K562 (cell line): ENCODE results near the gene UBXN11. TPM values are rescaled to one million over a fixed set of nuclear protein-coding genes. Genes with fewer than 3 reads are reported as not detected.

ENCODE experiments used
- ATAC-seq: fragments of 200-7000 bp; cut with Tn5 transposase; 3 replicates; pipeline ENCODE4 v1.9.1; 2020; ENCODE audit warnings: moderate library complexity
- BruUV-seq: library from RNA; stranded (reverse); fragments of 400-500 nt; replicated peaks from 2 replicates; lab custom pipeline; 2021; lab: Mats Ljungman, UMichigan
- CTCF ChIA-PET: fragments of 300-600 bp; formaldehyde crosslinking; extraction: SDS; loops from one replicate; lab custom pipeline; 2021; ENCODE audit warnings: low intra/inter-chr PET ratio; lab: Yijun Ruan, JAX
- POLR2A ChIA-PET: fragments of 300-600, 350-650 bp; sonication (Branson Sonifier 250); formaldehyde crosslinking; extraction: SDS; loops from one replicate; lab custom pipeline; 2021; ENCODE audit warnings: antibody characterized with exemption, inconsistent platforms; lab: Yijun Ruan, JAX
- DNase-seq, 4 experiments: peaks; one replicate each; pipeline versions ENCODE4 v3.0.0 to v3.0.0-alpha.2; 2011 to 2018; ENCODE audit warnings: low spot score in 3 of 4, mixed read lengths in 3 of 4; ENCODE audit errors: extremely low read depth in 1 of 4
- FAIRE-seq: peaks from 2 replicates; lab custom pipeline; 2011; peaks lifted over from hg19 to GRCh38; lab: Jason Lieb, UNC
- H2AFZ ChIP-seq: 2 replicates; pipeline ENCODE4 v1.6.0; 2011; ENCODE audit warnings: low read depth, low read length, control low read depth, inconsistent platforms
- H3K27ac ChIP-seq: fragments of 200-600 bp; 3 replicates; pipeline ENCODE4 v1.8.0; 2011; ENCODE audit warnings: low read depth, mild to moderate bottlenecking, control low read depth, inconsistent platforms, low read length, moderate library complexity, mixed read lengths; ENCODE audit errors: extremely low read depth
- H3K27me3 ChIP-seq, 2 experiments: fragments of 300-600 bp in 1 of 2; 2 replicates in 1 of 2; 3 replicates in 1 of 2; pipeline versions ENCODE4 v1.6.0 to v1.8.0; 2011; ENCODE audit warnings: inconsistent platforms in 2 of 2, low read length in 2 of 2, mild to moderate bottlenecking in 1 of 2, mixed read lengths in 1 of 2, moderate library complexity in 1 of 2; ENCODE audit not compliant: control insufficient read depth in 2 of 2, insufficient read depth in 2 of 2
- H3K36me3 ChIP-seq: fragments of 300-600 bp; 3 replicates; pipeline ENCODE4 v1.8.0; 2011; ENCODE audit warnings: mild to moderate bottlenecking, low read length, inconsistent platforms; ENCODE audit not compliant: control insufficient read depth, insufficient read depth
- H3K4me1 ChIP-seq, 2 experiments: fragments of 200-600 bp in 1 of 2; replicated peaks in 1 of 2; 2 replicates in 1 of 2; 3 replicates in 1 of 2; pipeline versions ENCODE4 v1.5.1 to v1.8.0; 2011; ENCODE audit warnings: inconsistent platforms in 2 of 2, low read length in 2 of 2, mild to moderate bottlenecking in 1 of 2, mixed read lengths in 1 of 2, moderate library complexity in 1 of 2; ENCODE audit not compliant: control insufficient read depth in 2 of 2, insufficient read depth in 2 of 2
- H3K4me2 ChIP-seq: 2 replicates; pipeline ENCODE4 v1.6.1; 2011; ENCODE audit warnings: low read length, control low read depth, inconsistent platforms, mixed read lengths; ENCODE audit not compliant: insufficient read depth
- H3K4me3 ChIP-seq: fragments of 200-600 bp; sonication (generic), shearing (Covaris generic); 2 replicates; pipeline ENCODE4 v1.5.1; 2016; ENCODE audit warnings: control low read depth, inconsistent platforms
- H3K79me2 ChIP-seq: fragments of 200-600 bp; 3 replicates; pipeline ENCODE4 v1.8.0; 2011; ENCODE audit warnings: low read length, inconsistent platforms; ENCODE audit not compliant: control insufficient read depth, insufficient read depth
- H3K9ac ChIP-seq, 2 experiments: 2 replicates each; pipeline versions ENCODE4 v1.6.0 to v1.6.1; 2011; ENCODE audit warnings: low read depth in 2 of 2, low read length in 2 of 2, control low read depth in 1 of 2, inconsistent platforms in 1 of 2, mild to moderate bottlenecking in 1 of 2, mixed read lengths in 1 of 2; ENCODE audit not compliant: insufficient read depth in 1 of 2
- H3K9me1 ChIP-seq: one replicate; pipeline ENCODE4 v1.6.0; 2011; ENCODE audit warnings: inconsistent platforms, mild to moderate bottlenecking, low read length, moderate library complexity; ENCODE audit not compliant: control insufficient read depth, insufficient read depth
- H3K9me3 ChIP-seq: replicated peaks from 2 replicates; pipeline ENCODE4 v1.5.1; 2011; ENCODE audit warnings: low read depth, low read length, inconsistent platforms; ENCODE audit not compliant: control insufficient read depth, insufficient read depth
- H4K20me1 ChIP-seq: replicated peaks from 2 replicates; pipeline ENCODE4 v1.6.1; 2011; ENCODE audit warnings: low read length, inconsistent platforms, mixed read lengths; ENCODE audit not compliant: control insufficient read depth, insufficient read depth
- BCOR ChIP-seq: fragments of 450-650 bp; IDR thresholded peaks from 2 replicates; pipeline ENCODE4 v1.6.1; 2016
- GTF2A2 ChIP-seq: IDR thresholded peaks from 2 replicates; pipeline ENCODE4 v1.6.1; 2016; ENCODE audit warnings: mild to moderate bottlenecking, missing genetic modification characterization, missing compliant biosample characterization
- HMG20B ChIP-seq: fragments of 250-450 bp; sonication (Bioruptor Pico); IDR thresholded peaks from 2 replicates; pipeline ENCODE4 v1.5.0; 2021; ENCODE audit warnings: mild to moderate bottlenecking
- JUND ChIP-seq, 2 experiments: IDR thresholded peaks; 2 replicates in 1 of 2; 3 replicates in 1 of 2; pipeline ENCODE4 v1.6.1; 2011; ENCODE audit warnings: borderline replicate concordance in 2 of 2, low read depth in 2 of 2, low read length in 2 of 2, improper control_type of control experiment in 1 of 2, missing biosample characterization in 1 of 2, missing genetic modification characterization in 1 of 2, missing genetic modification reagents in 1 of 2
- KAT7 ChIP-seq: sonication (generic); formaldehyde crosslinking; IDR thresholded peaks from 2 replicates; pipeline ENCODE4 v1.8.0; 2022; ENCODE audit warnings: missing genetic modification reagents, mild to moderate bottlenecking, borderline replicate concordance
- MAX ChIP-seq: sonication (generic); formaldehyde crosslinking; IDR thresholded peaks from 2 replicates; pipeline ENCODE4 v1.9.0; 2022; ENCODE audit warnings: mild to moderate bottlenecking, missing genetic modification reagents
- MBD2 ChIP-seq: sonication (generic); IDR thresholded peaks from 2 replicates; pipeline ENCODE4 v1.6.1; 2016; ENCODE audit warnings: low read depth, borderline replicate concordance
- MYNN ChIP-seq, 2 experiments: sonication (generic); formaldehyde crosslinking in 1 of 2; IDR thresholded peaks; 2 replicates each; pipeline versions ENCODE4 v1.5.0 to v1.6.1; 2016 to 2020; ENCODE audit warnings: antibody characterized with exemption in 1 of 2, missing genetic modification reagents in 1 of 2
- NR4A1 ChIP-seq, 2 experiments: fragments of 250-450 bp in 1 of 2; fragments of 450-650 bp in 1 of 2; sonication (Bioruptor Pico) in 1 of 2; IDR thresholded peaks; 2 replicates each; pipeline versions ENCODE4 v1.4.0 to v1.6.1; 2016 to 2020; ENCODE audit warnings: mild to moderate bottlenecking in 2 of 2, missing compliant biosample characterization in 1 of 2, missing genetic modification characterization in 1 of 2, moderate library complexity in 1 of 2
- POLR2G ChIP-seq: fragments of 200-400 bp; formaldehyde crosslinking; IDR thresholded peaks from 2 replicates; pipeline ENCODE4 v1.6.1; 2017; ENCODE audit warnings: low read depth, mild to moderate bottlenecking, antibody characterized with exemption, low read length, moderate library complexity
- POU5F1 ChIP-seq: fragments of 150-350 bp; IDR thresholded peaks from 2 replicates; pipeline ENCODE4 v1.6.1; 2014; ENCODE audit warnings: borderline replicate concordance, low read length, low read depth, mild to moderate bottlenecking; ENCODE audit not compliant: partially characterized antibody
- SAFB2 ChIP-seq: fragments of 200-400 bp; formaldehyde crosslinking; IDR thresholded peaks from 2 replicates; pipeline ENCODE4 v1.6.1; 2018; ENCODE audit warnings: borderline replicate concordance, low read length, low read depth, moderate library complexity; ENCODE audit not compliant: severe bottlenecking
- SLC30A9 ChIP-seq: fragments of 250-450 bp; sonication (Bioruptor Pico); IDR thresholded peaks from 2 replicates; pipeline ENCODE4 v1.8.0; 2022; ENCODE audit warnings: mild to moderate bottlenecking, moderate library complexity
- STAT5B ChIP-seq: fragments of 250-450 bp; sonication (Bioruptor Pico); IDR thresholded peaks from 2 replicates; pipeline ENCODE4 v1.8.0; 2021; ENCODE audit warnings: mild to moderate bottlenecking, inconsistent platforms
- THRAP3 ChIP-seq: fragments of 450-650 bp; IDR thresholded peaks from 2 replicates; pipeline ENCODE4 v1.6.1; 2016; ENCODE audit warnings: mild to moderate bottlenecking, inconsistent platforms, borderline replicate concordance
- ZNF224 ChIP-seq: sonication (generic); formaldehyde crosslinking; IDR thresholded peaks from 2 replicates; pipeline ENCODE4 v1.8.0; 2022; ENCODE audit warnings: mild to moderate bottlenecking, missing genetic modification reagents
- ZNF280A ChIP-seq: fragments of 450-650 bp; IDR thresholded peaks from 2 replicates; pipeline ENCODE4 v1.6.1; 2018; ENCODE audit warnings: mild to moderate bottlenecking, low read depth; ENCODE audit not compliant: partially characterized antibody
- ZNF740 ChIP-seq, 3 experiments: fragments of 200-800 bp in 1 of 3; sonication (Bioruptor generic) in 1 of 3; sonication (generic) in 1 of 3; formaldehyde crosslinking in 1 of 3; IDR thresholded peaks; 2 replicates each; pipeline versions ENCODE4 v1.6.1 to v1.8.0; 2016 to 2022; ENCODE audit warnings: mild to moderate bottlenecking in 2 of 3, missing compliant biosample characterization in 2 of 3, missing genetic modification characterization in 2 of 3, missing genetic modification reagents in 1 of 3
- WGBS: fragments of 100-300 bp; shearing (Covaris generic); methylation state at CpG from one replicate; pipeline ENCODE4 v1.1.6; 2016; ENCODE audit warnings: low coverage, mixed read lengths; ENCODE audit not compliant: insufficient coverage; ENCODE audit errors: missing lambda C conversion rate; 5-methylcytosine and 5-hydroxymethylcytosine counted together
- in situ Hi-C: fragments of 300-500 bp; cut with MboI; formaldehyde crosslinking; loops from 4 replicates; pipeline ENCODE4 v1.15.0; 2018; ENCODE audit warnings: inconsistent platforms, mixed read lengths
- intact Hi-C: fragments of 100-400 bp; cut with micrococcal nuclease; formaldehyde crosslinking; loops from 2 replicates; pipeline ENCODE4 v1.14.2; 2022
- polyA plus RNA-seq, 8 experiments: library from polyadenylated mRNA; depleted of rRNA in 4 of 8; stranded (reverse) in 5 of 8; unstranded in 3 of 8; fragments of >200 nt; fragmentation: Nextera tagmentation in 2 of 8; fragmentation: Illumina TruSeq in 1 of 8; extraction: Ambion mirVana in 2 of 8; extraction: Trizol in 1 of 8; gene quantifications; 2 replicates each; pipeline versions ENCODE4 v1.2.1 to v1.2.3, GENCODE V29; 2011 to 2014; ENCODE audit warnings: inconsistent platforms in 1 of 8, missing spikeins in 1 of 8
- total RNA-seq, 7 experiments: library from RNA; depleted of rRNA in 6 of 7; stranded (reverse); fragments of >200 nt in 6 of 7; fragmentation: Illumina TruSeq in 2 of 7; extraction: Trizol in 2 of 7; gene quantifications; 2 replicates each; pipeline versions ENCODE4 v1.2.1 to v1.2.3, GENCODE V29; 2011 to 2021; ENCODE audit warnings: low replicate concordance in 1 of 7

Gene UBXN11
- total and polyA plus RNA-seq, 9 of the 15 experiments (the other 6 are each of a cell fraction or from before 2014, with no cell fraction given): 0.48 to 34.3 (median 11.3) TPM

GRCh38 chr1:26282401-26282918 lies 24.0 kb downstream of the UBXN11 start:
- ATAC-seq (no peak), FAIRE-seq (no peak), DNase-seq (peak in 1 of 4 experiments; percentile 25)
- ChIA-PET POLR2A (interaction anchor here (0.7 kb wide), 1 partner anchor 121 kb away, joined by 3 read pairs; no protein-coding TSS in a partner anchor), CTCF (no interaction called here)
- H3K27me3 ChIP-seq: no peaks in the 10 kb centered on the region
- in situ Hi-C loops (no loop called here), intact Hi-C loops (no loop called here)
- no TSS peak for BruUV-seq
- peaks cover 5% of the 10 kb centered on the region for H3K9me1 ChIP-seq
- H3K27ac ChIP-seq: no peak overlapping the region; the same call in 2 of the 3 replicates
- 81% methylated on average over 17 of the region's 22 CpGs for WGBS
- H2AFZ ChIP-seq: no peak overlapping the region
- H3K36me3 ChIP-seq: peaks cover 55% of the 10 kb centered on the region
- H3K4me3 ChIP-seq: no peak overlapping the region
- no peak overlapping the region for H3K4me2 ChIP-seq
- H4K20me1 ChIP-seq: 0 out of 2 replicates have a peak, but pooled peaks cover 4% of the 10 kb centered on the region
- H3K4me1 ChIP-seq: peaks cover 85 to 93% of the 10 kb centered on the region in 2 experiments
- H3K79me2 ChIP-seq: peaks cover 24% of the 10 kb centered on the region; the same call in 2 of the 3 replicates
- peak overlapping the region in 1 of 2 experiments; percentile 65; a peak in 2 of 4 replicates for H3K9ac ChIP-seq
- H3K9me3 ChIP-seq: no peaks in the 10 kb centered on the region
- TF ChIP-seq THRAP3 (no peak), BCOR (no peak), HMG20B (CRISPR knock-in tag) (no peak), ZNF224 (no peak), GTF2A2 (tag) (no peak), POU5F1 (no peak), JUND (IDR thresholded peaks at IDR 0.05; ENCODE audit: borderline replicate concordance, low read depth, low read length) (no peak), JUND (tag; IDR thresholded peaks at IDR 0.05; ENCODE audit: borderline replicate concordance, low read depth, low read length) (no peak), MAX (CRISPR knock-in tag) (0 out of 2 replicates have a peak, but pooled peaks have one; percentile 16), KAT7 (CRISPR knock-in tag) (no peak), ZNF740 (CRISPR knock-in tag; IDR thresholded peaks at IDR 0.05) (peak; percentile 70; the same call in 1 of the 2 replicates), ZNF740 (tag; IDR thresholded peaks at IDR 0.05) (no peak), NR4A1 (CRISPR knock-in tag; IDR thresholded peaks at IDR 0.05) (no peak), NR4A1 (tag; IDR thresholded peaks at IDR 0.05) (no peak), SAFB2 (no peak), SLC30A9 (CRISPR knock-in tag) (no peak), MYNN (IDR thresholded peaks at IDR 0.05) (no peak), MYNN (CRISPR knock-in tag; IDR thresholded peaks at IDR 0.05) (no peak), ZNF280A (no peak), MBD2 (no peak), POLR2G (peak; percentile 74), STAT5B (CRISPR knock-in tag) (no peak)
